Jurkat, Clone E6-1 (cell line): ENCODE measurements around the gene ETS1.

ENCODE experiments used
- DNase-seq: peaks from one replicate; pipeline ENCODE4 v3.0.0-alpha.2; 2011; ENCODE audit warnings: low read depth, low spot score
- H3K4me3 ChIP-seq: 2 replicates; pipeline ENCODE4 v1.5.1; 2011; ENCODE audit warnings: mild to moderate bottlenecking, low read length, control low read depth, moderate library complexity

Gene ETS1

GRCh38 chr11:128480066-128480465, 107.3 kb downstream of the ETS1 start:
- DNase-seq: no peak
- no peak overlapping the region for H3K4me3 ChIP-seq

- H3K4me3 ChIP-seq: no peak overlapping the region
- no peak for DNase-seq
Measured at GRCh38 chr11:128479144-128479543, 108.2 kb downstream of the ETS1 start.

GRCh38 chr11:128478305-128478704, 109.1 kb downstream of the ETS1 start:
- peak; percentile 78 for DNase-seq
- H3K4me3 ChIP-seq: no peak overlapping the region

- no peak overlapping the region for H3K4me3 ChIP-seq
- DNase-seq: no peak
Measured at GRCh38 chr11:128477811-128478210, 109.5 kb downstream of the ETS1 start.

- H3K4me3 ChIP-seq: peak overlapping the region; percentile 24
- no peak for DNase-seq
Measured at GRCh38 chr11:128477278-128477677, 110.1 kb downstream of the ETS1 start.

- DNase-seq: peak; percentile 100
- peak overlapping the region; percentile 24 for H3K4me3 ChIP-seq
Measured at GRCh38 chr11:128476729-128477128, 110.6 kb downstream of the ETS1 start.

- peak overlapping the region; percentile 11; the same call in 1 of the 2 replicates for H3K4me3 ChIP-seq
- no peak for DNase-seq
Measured at GRCh38 chr11:128476049-128476448, 111.3 kb downstream of the ETS1 start.

- H3K4me3 ChIP-seq: peak overlapping the region; percentile 17
Measured at GRCh38 chr11:128474036-128474874, 113.1 kb downstream of the ETS1 start.

GRCh38 chr11:128473636-128474035, 113.7 kb downstream of the ETS1 start:
- no peak for DNase-seq
- no peak overlapping the region for H3K4me3 ChIP-seq

More at GRCh38 chr11:128474036-128474874, 113.1 kb downstream of the ETS1 start:
- DNase-seq: peak; percentile 62

GRCh38 chr11:128472128-128473089, 114.9 kb downstream of the ETS1 start:
- peak overlapping the region; percentile 20 for H3K4me3 ChIP-seq
- no peak for DNase-seq

GRCh38 chr11:128471138-128471661, 116.2 kb downstream of the ETS1 start:
- peak; percentile 97 for DNase-seq
- peak overlapping the region; percentile 20 for H3K4me3 ChIP-seq

- DNase-seq: no peak
- H3K4me3 ChIP-seq: no peak overlapping the region
Measured at GRCh38 chr11:128470081-128470480, 117.3 kb downstream of the ETS1 start.

GRCh38 chr11:128469220-128469619, 118.1 kb downstream of the ETS1 start:
- DNase-seq: no peak
- H3K4me3 ChIP-seq: no peak overlapping the region

- H3K4me3 ChIP-seq: no peak overlapping the region
- DNase-seq: no peak
Measured at GRCh38 chr11:128468111-128468510, 119.2 kb downstream of the ETS1 start.

GRCh38 chr11:128467610-128468041, 119.7 kb downstream of the ETS1 start:
- DNase-seq: no peak
- H3K4me3 ChIP-seq: no peak overlapping the region

GRCh38 chr11:128467041-128467440, 120.3 kb downstream of the ETS1 start:
- no peak for DNase-seq
- no peak overlapping the region for H3K4me3 ChIP-seq

- no peak for DNase-seq
Measured at GRCh38 chr11:128465946-128466705, 121.2 kb downstream of the ETS1 start.

GRCh38 chr11:128465531-128465930, 121.8 kb downstream of the ETS1 start:
- DNase-seq: no peak
- H3K4me3 ChIP-seq: no peak overlapping the region

More at GRCh38 chr11:128465946-128466705, 121.2 kb downstream of the ETS1 start:
- H3K4me3 ChIP-seq: no peak overlapping the region
